GM19025 (cell line): ENCODE data around the gene UST.

Experiments used
- ATAC-seq: cut with Tn5 transposase; IDR thresholded peaks from one replicate; pipeline ENCODE4 v1.9.1; 2021; ENCODE audit warnings: mild to moderate bottlenecking, low read depth, moderate library complexity; ENCODE audit not compliant: unreplicated experiment

The UST gene

DNA sequence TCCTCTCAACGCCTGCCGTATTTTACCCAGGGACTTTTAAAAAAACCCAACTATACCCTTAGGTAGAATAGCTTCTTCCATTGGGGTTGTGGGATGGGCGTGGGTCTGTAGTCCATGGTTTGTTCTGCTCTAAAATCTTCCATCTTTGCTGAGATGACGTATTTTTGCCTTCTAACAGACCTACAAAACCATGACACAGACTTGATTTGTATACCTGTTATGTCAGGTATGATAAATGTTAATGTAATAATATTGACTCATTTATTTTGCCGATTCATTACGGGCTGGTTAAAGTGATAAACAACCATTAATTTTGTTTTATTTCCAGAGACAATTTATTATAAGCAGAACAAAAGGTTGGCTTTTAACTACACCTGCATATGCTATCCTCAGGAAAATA is 48.7 kb downstream of the UST start:
- no peak for ATAC-seq

DNA sequence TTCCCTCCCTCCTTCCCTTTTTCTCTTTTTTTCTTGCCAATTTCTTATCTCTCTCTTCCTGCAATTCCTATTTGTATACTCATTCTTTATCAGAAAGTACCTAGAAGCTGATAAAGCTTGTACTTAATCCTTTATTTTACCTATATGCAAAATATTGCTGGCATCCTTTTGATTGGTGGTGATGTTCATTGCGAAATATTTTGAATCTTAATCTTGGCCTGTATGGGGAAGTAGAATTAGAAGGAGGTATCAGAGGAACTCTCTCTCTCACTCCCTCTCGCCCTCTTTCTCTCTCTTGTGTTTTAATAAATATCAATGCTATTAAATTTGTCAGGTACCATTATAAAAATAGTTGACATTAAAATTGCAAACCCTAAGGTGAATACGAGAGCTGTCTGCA is 52.8 kb downstream of the UST start:
- ATAC-seq = no peak

DNA sequence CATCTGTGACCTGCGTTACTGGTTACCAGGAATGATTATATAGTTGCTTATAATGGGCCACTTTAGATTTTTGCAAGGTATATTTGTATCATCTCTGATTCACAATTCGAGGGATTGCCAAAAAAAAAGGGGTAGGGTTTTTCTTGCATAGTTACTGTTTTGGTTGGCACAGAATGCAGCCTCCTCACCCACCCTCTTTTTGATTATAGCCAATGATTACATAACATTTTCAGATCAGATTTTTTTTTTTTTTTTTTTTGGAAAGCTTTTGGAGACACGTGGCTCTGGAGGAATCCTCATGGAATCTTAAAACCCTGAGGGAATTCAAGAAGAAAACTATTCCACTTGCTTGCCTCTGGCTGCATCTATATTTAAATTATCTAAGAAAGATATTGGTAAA is 53.7 kb downstream of the UST start:
- ATAC-seq = no peak

DNA sequence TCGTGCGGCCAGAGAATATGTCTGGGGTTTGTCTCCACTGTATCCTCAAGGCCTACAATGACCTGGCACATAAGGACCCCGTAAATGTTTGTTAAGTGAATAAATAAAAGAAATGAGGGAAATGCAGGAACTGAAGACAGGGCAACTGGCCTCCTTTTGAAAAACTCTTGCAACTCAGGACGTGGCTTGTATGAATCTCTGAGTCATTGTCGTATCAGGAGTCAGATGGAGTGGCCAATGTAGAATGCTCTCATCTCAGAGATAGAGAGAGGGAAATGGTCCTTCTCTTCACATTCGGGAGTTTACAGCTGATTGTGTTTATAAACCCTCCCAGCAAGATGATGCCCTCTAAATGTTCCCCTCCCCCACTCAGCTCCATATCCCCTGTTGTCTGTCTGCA is 57.1 kb downstream of the UST start:
- ATAC-seq = no peak

DNA sequence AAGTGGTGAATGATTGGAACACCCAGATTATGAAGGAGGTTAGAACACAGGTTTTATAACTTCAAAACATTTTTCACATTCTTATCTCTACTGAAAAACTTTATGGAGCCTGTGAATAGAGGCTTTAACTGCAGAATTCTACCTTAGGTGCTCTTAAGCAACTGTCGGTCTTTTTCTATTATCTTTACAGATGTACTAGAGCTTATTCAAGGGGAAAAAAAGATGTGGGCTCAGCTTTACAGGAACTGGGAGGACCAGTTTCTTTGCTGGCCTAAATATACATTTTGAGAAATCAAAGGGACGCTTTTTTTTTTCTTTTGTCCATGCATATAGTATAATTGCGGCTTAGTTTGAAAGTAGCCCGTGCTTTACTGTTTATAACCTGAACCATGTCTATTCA is 58.9 kb downstream of the UST start:
- no peak for ATAC-seq

DNA sequence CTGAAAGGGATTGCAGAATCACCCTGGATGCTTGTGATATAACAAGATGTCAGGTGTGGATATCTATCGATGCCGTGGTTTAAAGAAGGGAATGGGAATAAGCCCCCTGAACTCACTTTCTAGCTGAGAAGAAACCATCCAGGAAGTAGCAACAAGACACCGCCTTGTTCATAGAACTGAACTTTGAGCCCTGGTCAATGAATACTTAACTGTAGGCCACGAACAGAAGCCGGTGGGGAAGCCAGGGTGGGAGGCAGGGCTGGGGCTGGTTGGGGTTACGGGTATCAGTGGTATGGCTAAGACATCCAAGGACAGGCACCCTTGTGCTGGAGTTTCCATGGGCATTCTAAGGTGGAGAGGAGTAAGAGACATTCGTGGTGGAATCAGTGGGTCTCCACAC is 61.0 kb downstream of the UST start:
- ATAC-seq = no peak

DNA sequence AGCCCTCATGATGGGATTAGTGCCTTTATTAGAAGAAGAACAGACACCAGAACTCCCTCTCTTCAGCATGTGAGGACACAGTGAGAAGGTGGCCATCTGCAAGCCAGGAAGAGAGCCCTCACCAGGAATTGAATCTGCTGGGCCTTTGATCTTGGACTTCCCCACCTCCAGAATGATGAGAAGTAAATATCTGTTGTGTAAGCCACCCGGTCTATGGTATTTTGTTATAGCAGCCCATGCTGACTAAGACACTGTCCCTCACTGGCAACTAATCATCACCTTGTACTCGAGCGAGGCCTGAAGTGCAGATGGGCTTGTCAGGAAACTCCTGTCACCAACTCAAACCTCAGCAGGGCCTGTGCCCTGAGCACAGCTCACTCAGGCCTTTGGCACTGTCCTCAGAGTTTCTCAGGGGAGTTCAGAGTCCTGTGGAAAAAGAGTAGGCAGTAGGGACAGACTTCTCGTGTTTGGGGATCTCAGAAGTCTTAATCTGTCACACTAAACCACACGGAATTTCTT is 62.0 kb downstream of the UST start:
- no peak for ATAC-seq

DNA sequence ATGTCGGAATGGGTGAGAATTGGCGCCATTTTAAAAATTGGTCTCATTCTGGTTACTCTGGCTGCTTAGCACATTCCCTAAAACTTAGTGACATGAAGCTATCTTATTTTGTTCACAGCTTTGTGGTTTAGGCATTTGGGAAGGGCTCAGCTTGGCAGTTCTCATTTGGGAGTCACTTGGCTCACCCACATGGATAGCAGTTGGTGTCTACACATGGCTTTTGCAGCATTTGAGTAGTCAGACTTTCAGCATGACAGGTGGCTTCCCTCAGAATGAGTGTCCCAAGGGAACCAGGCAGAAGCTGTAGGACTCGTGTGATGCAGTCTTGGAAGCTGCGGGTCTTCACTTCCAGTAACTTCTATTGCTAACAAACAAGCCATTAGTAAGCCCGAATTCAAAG is 64.6 kb downstream of the UST start:
- ATAC-seq = no peak

DNA sequence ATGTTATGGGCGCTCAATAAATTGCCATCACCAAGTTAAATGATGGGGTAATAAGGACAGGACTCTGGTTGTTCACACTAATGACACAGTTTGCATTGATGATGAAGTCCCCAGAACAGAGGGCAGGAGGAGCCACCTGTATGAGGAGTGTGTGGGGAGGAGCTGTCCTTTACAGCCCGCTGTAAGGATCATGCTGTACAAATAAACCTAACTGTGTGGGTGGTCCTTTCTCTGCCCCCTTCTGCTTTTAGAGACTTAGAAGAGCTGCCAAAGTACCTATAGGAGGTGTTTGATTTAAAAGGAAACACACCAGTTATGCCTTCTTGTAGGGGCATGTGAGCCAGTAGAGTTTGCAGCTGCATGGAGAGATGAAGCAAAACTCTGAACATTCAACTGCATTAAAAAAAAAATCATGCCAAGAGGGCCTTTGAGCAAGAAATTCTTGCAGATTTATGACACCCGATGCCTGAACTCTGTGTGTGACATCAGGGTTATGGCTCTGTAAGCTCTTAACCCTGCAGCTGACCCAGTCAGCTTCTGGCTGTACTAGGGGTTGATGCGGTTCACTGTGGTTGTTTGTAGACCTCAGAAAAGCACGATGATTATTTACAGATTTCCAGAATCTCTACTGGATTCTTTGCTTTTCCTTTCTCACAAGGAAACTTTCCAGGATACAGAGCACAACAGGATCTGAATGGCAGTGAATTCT is 67.4 kb downstream of the UST start:
- no peak for ATAC-seq

DNA sequence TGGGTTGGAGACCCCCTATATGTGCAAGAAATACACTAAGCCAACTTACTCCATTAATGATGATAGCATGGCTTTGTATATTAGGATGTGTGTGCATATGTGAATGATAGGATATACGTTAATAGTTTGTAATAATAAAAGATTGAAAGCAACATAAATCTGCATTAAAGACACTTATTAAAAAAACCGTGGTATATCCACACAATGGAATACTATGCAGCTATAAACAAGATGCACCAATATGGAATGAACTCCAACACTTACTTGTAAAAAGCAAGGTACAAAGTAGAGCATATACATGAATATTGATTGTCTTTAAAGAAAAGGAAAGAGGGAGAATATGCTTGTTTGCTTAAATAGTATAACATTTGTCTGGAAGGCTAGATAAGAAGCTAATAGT is 68.0 kb downstream of the UST start:
- no peak for ATAC-seq

DNA sequence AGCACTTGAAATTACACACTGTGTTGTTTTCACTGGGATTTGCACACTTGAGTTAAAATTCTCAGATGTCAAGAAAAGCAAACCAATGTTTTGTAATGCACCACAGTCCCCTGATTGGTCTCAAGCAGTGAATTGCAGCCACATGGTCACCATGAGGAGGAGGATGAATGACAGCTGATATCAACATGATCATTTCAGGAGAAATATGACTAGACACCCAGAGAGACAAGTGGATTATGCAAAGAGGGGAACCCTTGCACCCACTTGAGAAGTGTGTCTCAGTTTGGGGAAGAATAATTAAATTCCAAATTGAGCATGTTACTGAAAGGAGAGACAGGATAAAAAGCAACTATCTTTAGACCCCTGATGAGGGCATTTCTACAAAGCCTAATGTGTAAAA is 69.3 kb downstream of the UST start:
- no peak for ATAC-seq

DNA sequence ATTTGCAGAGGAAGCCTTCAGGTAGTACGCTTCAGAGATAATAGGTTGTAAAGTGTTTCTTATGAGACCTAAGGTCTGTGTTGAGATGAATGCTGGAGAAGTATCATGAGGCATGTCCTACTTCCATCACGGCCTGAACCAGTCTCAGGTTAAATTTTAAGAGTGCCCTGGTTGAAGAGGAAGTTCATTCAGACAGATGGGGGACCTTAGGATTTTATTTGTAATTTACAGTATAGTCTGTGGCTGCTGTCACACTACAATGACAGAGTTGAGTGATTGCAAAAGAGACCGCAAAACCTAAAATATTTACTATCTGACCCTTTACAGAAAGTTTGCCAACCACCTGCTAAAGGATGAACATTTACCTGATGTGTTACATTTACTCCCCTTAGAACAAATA is 70.9 kb downstream of the UST start:
- ATAC-seq = no peak

DNA sequence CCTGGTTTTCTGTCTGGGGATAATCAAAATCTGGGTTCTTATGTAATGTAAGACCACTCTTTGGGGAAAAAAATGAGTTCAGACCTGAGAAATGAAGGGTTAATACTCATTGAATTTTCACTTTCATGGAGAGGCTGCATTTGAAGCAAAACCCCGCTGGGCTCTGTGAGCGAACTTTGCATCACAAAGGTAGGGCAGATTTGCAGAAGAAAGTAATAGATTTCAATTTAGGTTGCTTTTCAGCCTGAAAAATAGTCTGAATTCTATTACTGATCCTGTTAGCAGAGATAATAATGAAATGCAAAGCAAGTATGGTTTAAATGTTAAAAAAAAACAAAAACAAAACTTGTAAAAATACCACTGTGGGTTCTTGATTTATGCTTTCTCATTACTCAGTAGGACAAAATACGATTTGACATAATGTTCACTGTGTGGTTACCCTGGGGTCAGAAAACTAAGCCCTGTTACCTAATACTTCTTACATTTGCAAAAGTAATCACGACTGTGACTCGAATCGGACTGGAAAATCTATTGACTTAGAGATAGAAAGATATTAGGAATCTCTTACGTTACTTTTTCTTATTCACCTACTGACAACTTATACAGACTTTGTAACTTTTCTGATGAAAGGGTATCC is 72.2 kb downstream of the UST start:
- ATAC-seq = no peak

DNA sequence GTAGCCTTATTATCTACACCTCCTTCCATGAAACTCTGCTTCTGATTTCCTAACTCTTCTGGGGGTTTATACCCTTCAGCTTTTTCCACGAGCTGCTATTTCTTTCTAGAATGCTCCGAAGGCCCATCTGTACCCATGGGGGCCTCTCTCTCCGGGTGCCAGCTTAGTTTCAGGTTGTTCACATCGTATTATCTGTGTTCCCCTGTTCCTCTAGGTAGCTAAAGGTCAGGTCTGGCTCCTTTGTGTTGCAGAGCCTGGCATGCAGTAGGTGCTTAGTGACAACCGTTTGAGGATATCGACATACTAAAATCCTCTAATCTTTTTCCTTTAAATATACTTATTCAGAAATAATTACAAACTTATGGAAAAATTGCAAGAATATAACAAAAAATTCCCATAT is 73.0 kb downstream of the UST start:
- ATAC-seq = no peak

DNA sequence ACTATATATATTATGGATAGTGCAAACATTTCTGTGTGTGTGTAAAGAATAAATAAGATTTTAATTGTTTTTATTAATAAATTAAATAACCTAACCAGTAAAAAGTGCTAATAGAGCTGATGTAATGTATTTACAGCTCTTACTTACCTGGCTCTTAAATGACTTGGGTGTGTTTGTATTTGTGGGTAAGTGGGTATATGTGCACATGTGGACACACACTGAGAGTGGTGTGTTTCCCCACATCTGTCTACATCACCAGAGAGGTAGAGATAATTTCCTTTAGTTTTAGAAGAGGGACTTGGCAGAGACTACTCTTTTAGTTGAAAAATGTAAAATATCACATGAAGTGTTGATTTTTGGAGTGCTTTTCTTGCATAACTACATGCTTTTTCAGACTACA is 76.0 kb downstream of the UST start:
- ATAC-seq = no peak

DNA sequence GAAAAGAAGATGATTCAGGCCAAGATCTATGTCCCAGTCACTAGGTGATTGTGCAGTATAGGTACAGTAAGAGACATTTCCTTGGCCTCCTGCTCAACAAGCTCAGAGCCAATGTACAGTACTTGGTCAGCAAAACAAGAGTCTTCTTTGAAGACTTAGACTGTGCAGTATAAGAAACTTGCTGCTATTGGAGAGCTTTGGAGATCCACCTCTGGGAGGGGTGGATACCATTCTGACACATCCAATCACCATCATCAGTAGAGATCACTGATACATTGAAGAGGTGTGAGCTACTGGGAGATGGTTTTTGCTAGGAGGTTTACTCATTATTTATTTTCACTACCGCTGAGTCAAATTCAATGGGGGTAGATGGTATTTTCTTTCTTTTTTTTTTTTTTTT is 77.5 kb downstream of the UST start:
- no peak for ATAC-seq

DNA sequence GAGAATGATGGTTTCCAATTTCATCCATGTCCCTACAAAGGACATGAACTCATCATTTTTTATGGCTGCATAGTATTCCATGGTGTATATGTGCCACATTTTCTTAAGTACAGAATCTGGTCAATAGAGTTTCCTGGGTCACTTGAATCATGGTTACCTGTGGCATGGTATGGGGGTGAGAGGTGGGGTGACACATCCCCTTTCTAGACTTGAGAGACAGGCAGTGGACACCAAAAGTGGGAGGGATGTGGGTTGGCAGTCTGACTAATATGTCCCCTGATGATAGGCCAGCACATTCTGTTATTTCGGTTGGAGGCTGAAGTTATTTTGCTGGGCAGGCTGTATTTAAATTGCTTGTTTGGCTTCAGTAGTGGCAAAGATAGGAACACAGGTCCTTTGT is 78.1 kb downstream of the UST start:
- no peak for ATAC-seq

DNA sequence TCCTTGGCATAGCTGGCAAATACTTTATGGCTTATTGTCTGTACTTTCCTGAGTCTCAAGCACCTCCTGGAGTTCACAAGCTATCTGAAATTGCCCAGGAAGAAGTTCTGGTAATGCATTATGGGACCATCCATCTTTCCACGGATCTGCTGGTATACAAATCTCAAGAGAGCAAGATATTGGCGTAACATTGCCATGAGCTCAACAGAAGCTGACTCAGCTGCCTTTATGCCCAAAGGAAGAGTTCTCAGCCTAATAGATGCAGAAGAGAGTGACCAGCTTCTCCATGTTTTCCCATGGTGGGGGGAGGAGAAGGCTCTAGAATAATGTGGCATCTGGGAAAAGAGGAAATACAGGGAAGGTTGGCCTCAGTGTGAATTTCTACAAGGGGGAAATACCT is 78.7 kb downstream of the UST start:
- ATAC-seq = no peak

DNA sequence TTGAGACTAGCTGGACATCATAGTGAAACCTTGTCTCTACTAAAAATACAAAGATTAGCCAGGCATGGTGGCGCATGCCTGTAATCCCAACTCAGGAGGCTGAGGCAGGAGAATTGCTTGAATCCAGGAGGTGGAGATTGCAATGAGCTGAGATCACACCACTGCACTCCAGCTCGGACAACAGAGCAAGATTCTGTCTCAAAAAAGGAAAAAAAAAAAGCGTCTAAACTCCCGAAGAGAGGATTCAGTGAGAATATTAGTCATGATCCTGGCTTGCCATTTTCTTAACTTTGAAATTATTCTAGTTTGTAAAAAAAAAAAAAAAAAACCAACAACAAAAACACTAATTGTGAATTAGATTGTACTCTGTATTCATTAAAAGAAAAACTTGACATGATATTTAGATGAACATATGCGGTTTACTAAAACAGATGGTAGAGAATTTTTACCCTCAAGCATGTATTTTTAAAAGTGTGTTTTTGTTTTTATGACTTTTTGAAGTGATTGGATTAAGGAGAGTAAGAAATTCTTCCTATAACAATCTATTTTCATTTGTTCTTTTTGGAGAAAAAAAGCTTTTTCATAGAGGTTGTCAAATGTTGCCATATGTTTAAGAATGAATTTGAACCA is 80.7 kb downstream of the UST start:
- no peak for ATAC-seq

DNA sequence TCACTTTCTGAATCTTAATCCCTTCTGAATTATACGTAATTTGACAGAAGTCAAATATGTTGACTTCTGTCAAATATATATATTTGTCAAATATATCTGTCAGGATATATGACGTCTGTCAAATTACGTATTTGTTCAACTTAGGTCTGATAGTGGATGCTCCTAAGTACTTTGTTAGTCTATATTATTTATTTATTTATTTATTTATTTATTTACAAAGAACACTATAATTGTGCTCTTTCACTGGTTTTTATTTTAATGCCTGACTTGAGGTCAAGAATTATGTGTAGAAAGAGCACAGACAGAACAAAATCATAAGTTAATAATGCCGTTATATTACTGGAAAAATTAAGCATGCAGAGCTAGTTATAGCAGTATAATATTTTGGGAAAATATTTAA is 81.2 kb downstream of the UST start:
- ATAC-seq = no peak

DNA sequence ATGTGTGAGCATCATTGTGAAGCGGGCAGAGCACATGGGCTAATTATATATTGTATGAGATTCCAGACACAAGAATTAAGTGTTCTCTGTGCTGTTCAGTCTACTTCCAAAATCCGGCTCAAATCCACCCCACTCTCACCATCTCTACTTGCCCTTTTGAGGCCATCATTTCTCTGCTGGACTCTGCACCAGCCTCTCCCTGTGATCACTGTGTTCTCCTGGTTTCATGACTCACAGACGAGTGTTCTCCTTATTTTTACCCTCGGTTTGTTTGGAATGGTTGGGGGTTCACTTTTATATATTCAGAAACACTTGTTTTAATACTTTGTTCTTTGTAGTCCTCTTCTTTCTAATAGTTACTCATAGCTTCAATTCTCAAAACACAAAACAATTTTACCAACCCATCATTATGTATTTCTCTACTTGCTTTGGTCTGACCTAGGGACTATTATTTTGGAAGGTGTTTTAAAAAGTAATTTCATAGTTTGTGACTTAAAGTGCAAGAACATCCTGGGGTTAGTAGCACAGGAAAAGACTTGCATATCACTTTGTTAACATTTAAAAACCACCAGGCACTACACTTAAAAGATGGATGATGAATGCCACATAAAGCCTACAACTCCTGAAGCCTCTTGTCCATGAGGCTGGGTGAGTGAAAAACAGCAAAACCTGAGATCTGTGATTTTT is 82.7 kb downstream of the UST start:
- ATAC-seq = no peak
